IPS-18c (cell line): ENCODE results near the gene SLC51A.
"Not testable (repeated sequence)": the region's sequence is repeated elsewhere in the genome, so short reads cannot be mapped to it uniquely, and the experiment has no call there.

Experiments used
- H3K4me3 ChIP-seq: 2 replicates; pipeline ENCODE4 v1.7.0; 2013; ENCODE audit warnings: low read depth, mild to moderate bottlenecking, low read length, moderate library complexity; ENCODE audit not compliant: insufficient read depth
- H3K9me3 ChIP-seq: one replicate; pipeline ENCODE4 v1.6.1; 2013; ENCODE audit warnings: mild to moderate bottlenecking, low read length, moderate library complexity; ENCODE audit not compliant: control insufficient read depth, insufficient read depth

Gene SLC51A

GRCh38 chr3:196189566-196190347 is 26.6 kb upstream of the SLC51A start:
- H3K4me3 ChIP-seq = no peak overlapping the region
- no peaks in the 10 kb centered on the region for H3K9me3 ChIP-seq

- H3K9me3 ChIP-seq = no peaks in the 10 kb centered on the region
- no peak overlapping the region for H3K4me3 ChIP-seq
Observed at GRCh38 chr3:196192036-196192523, 24.3 kb upstream of the SLC51A start.

- Histone ChIP-seq H3K9me3 (no peaks in the 10 kb centered on the region), H3K4me3 (no peak overlapping the region)
Observed at GRCh38 chr3:196192524-196193051, 23.7 kb upstream of the SLC51A start.

DNA sequence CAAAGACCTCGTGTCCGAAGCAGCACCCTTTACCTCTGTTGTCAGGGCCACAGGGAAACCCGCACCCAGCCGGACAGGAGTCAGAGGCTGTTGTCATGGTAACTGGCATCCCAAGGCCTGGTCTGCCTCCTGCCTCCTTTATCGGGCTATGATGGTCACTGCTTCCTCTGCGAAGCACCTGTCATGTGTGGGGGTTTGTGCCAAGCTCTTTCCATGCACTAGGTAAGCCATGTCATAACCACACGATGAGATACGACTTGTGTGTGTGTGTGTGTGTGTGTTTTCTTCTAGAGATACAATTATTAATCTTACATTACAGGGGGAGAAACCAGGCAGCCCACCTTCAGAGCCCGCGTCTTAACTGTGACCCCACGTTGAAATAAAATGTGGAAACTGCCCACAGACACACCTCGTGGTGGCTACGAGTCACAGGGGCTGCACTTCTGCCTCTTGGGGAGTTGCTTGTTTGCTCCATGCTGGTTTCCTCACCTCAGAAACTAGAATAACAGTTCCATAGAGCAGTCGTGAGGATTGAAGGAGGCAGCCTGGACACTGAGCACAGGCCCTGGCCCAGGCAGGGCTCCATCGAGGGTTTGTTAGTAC is 23.1 kb upstream of the SLC51A start:
- H3K4me3 ChIP-seq = no peak overlapping the region
- H3K9me3 ChIP-seq = no peaks in the 10 kb centered on the region

GRCh38 chr3:196193736-196194541 is 22.4 kb upstream of the SLC51A start:
- Histone ChIP-seq H3K4me3 (no peak overlapping the region), H3K9me3 (no peaks in the 10 kb centered on the region)

- Histone ChIP-seq H3K9me3 (no peaks in the 10 kb centered on the region), H3K4me3 (no peak overlapping the region)
Observed at GRCh38 chr3:196194542-196194915, 21.8 kb upstream of the SLC51A start.

DNA sequence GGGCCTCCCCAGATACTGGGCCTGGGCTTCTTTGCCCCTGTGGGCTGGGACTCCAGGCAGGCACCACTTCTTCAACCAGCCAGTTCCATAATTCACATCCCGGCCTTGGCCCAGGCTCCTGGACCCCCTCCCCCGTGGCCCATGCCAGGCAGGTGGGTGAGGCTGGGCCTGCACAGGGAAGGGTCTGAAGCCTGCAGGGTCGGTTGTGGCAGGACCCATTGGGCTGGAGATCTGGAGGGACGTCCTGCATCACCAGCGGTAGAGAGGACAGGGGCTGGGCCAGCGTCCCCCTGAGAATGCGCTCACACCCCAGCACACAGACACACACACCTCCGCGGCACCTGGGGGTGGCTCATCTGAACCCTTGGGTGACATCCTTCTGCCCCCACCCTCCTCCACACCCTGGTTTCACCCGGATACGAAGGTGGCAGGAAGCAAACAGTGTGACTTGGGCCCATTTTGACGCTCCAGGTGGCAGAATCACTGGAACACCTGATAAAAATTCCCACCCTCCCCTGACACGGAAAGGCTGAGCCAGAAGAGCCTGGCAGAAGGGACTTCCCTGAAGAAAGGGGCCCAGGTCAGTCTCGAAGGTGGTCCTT is 20.6 kb upstream of the SLC51A start:
- Histone ChIP-seq H3K9me3 (no peaks in the 10 kb centered on the region), H3K4me3 (no peak overlapping the region)

DNA sequence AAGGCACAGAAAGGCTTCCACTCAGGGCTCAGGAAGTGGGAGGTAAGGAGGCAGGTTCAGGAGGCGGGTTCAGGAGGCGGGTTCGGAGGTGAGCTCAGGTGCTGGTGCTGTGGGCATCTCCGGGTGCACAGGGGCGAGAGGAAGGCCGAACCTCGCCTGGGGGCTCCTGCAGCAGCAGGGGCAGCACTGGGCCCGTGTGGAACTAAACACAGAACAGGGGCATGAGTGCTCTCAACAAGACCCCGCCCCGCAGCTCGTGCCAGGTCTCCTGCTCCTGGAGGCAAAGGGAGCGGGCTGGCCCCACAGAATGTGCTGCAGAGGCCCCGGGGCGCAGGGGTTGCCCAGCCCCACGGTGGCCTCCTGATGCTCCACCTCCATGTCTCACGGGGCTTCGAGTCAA is 18.8 kb upstream of the SLC51A start:
- no peak overlapping the region for H3K4me3 ChIP-seq
- no peaks in the 10 kb centered on the region for H3K9me3 ChIP-seq

GRCh38 chr3:196198081-196198675 is 18.2 kb upstream of the SLC51A start:
- Histone ChIP-seq H3K4me3 (no peak overlapping the region), H3K9me3 (no peaks in the 10 kb centered on the region)

- H3K4me3 ChIP-seq = no peak overlapping the region
- no peaks in the 10 kb centered on the region for H3K9me3 ChIP-seq
Observed at GRCh38 chr3:196198771-196199753, 17.3 kb upstream of the SLC51A start.

GRCh38 chr3:196202516-196202970 is 13.8 kb upstream of the SLC51A start:
- Histone ChIP-seq H3K9me3 (peaks cover 2% of the 10 kb centered on the region), H3K4me3 (no peak overlapping the region)

GRCh38 chr3:196203846-196204245 is 12.5 kb upstream of the SLC51A start:
- Histone ChIP-seq H3K9me3 (peaks cover 4% of the 10 kb centered on the region), H3K4me3 (no peak overlapping the region)

DNA sequence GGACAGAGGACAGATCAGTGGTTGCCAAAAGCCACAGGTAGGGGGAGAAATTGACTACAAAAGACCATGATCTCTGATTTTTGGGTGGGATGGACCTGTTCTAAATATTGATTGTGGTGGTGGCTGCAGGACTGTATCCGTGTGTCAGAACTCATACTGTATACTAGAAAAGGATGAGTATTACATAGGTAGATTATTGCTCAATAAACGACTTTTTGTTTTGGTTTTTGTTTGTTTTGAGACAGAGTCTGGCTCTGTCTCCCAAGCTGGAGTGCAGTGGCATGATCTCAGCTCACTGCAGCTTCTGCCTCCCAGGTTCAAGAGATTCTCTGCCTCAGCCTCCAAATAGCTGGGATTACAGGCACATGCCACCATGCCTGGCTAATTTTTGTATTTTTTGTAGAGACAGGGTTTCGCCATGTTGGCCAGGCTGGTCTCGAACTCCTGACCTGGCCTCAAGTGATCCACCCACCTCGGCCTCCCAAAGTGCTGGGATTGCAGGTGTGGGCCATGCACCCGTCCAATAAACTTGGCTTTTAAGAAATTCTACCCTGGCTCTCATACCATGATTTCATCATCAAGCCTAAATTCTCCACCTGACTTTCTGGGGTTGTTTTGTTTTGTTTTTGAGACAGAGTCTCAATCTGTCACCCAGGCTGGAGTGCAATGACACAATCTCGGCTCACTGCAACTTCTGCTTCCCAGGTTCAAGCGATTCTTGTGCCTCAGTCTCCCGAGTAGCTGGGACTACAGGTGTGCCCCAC is 10.7 kb upstream of the SLC51A start:
- not testable (repeated sequence) for H3K9me3 ChIP-seq, H3K4me3 ChIP-seq

DNA sequence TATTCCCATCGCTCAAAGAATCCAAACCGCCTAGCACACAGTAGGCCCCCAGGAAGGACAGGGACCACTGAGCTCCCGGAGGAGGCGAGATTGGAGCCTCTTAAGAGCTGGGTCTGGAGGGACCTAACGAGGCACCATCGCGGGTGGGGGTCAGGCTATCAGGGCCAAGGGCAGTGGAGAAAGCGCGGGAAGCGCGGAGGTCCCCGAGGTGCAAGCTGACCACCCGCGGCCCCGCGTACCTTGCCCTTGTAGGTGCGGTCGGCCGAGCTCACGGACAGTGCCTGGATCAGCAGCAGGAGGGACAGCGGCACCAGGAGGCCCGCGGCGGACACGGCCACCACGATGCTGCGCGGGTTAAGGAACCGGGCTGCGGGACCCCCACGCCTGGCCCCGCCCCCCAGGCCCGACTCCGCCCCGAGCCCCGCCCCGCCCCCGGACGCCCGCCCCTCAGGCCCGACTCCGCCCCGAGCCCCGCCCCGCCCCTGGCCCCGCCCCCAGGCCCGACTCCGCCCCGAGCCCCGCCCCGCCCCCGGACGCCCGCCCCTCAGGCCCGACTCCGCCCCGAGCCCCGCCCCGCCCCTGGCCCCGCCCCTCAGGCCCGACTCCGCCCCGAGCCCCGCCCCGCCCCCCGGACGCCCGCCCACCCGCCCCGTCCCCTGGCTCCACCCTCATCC is 9.0 kb upstream of the SLC51A start:
- H3K4me3 ChIP-seq = peak overlapping the region; percentile 66
- H3K9me3 ChIP-seq = peaks cover 4% of the 10 kb centered on the region
